Left lung (tissue), 10 donors: Measurements from ENCODE around the gene ALX3. TPM values are rescaled to one million over a fixed set of nuclear protein-coding genes. Genes with fewer than 3 reads are reported as not detected.
"Not testable (repeated sequence)": the region's sequence is repeated elsewhere in the genome, so short reads cannot be mapped to it uniquely, and the experiment has no call there.

Experiments
- ATAC-seq: fragments of 200-7000 bp; cut with Tn5 transposase; one replicate; pipeline ENCODE4 v1.9.1; 2020; ENCODE audit warnings: moderate library complexity
- DNase-seq, 4 donors: peaks; one replicate each; pipeline ENCODE4 v3.0.0-alpha.2; 2013 to 2020
- H3K27ac ChIP-seq, 2 donors: fragments of 200-600 bp; sonication (generic) in 1 of 2; one replicate each; pipeline versions ENCODE4 v1.5.0 to v1.8.0; 2020 to 2021
- H3K27me3 ChIP-seq, 2 donors: fragments of 200-600 bp; sonication (generic) in 1 of 2; one replicate each; pipeline versions ENCODE4 v1.5.0 to v1.8.0; 2020 to 2021
- H3K36me3 ChIP-seq, 2 donors: fragments of 200-600 bp; sonication (generic) in 1 of 2; one replicate each; pipeline versions ENCODE4 v1.5.0 to v1.8.0; 2020 to 2021
- H3K4me1 ChIP-seq, 2 donors: fragments of 200-600 bp; one replicate each; pipeline ENCODE4 v1.8.0; 2021
- H3K4me3 ChIP-seq, 2 donors: fragments of 200-600 bp; sonication (generic) in 1 of 2; one replicate each; pipeline versions ENCODE4 v1.5.0 to v1.8.0; 2020 to 2021; ENCODE audit warnings: mild to moderate bottlenecking in 1 of 2
- H3K9me3 ChIP-seq, 2 donors: fragments of 200-600 bp; sonication (generic) in 1 of 2; one replicate each; pipeline versions ENCODE4 v1.5.0 to v1.8.0; 2020 to 2021
- CTCF ChIP-seq, 2 donors: fragments of 200-600 bp; sonication (generic) in 1 of 2; IDR thresholded peaks; one replicate each; pipeline versions ENCODE4 v1.5.0 to v1.8.0; 2021; ENCODE audit warnings: antibody characterized with exemption in 2 of 2
- intact Hi-C, 2 donors: fragments of 100-400 bp; cut with DNase I; formaldehyde crosslinking; loops; one replicate each; pipeline versions ENCODE4 v1.11.2 to v1.14.2; 2022
- polyA plus RNA-seq, 6 donors: library from polyadenylated mRNA; unstranded; fragments of 120-200 nt; gene quantifications; one replicate each; pipeline ENCODE4 v1.2.1, GENCODE V29; 2013; ENCODE audit not compliant: insufficient read length in 6 of 6
- total RNA-seq, 2 donors: library from RNA; stranded (reverse); fragmentation: NEBNext Ultra II Directional; extraction: Animal tissue kit (Norgen Biotek cat#: 25700); gene quantifications; one replicate each; pipeline ENCODE4 v1.2.1, GENCODE V29; 2021
- donor health status: DM: no; HTN: yes; CAD: no.
- donor health status: DM: no; HTN: no; CAD: no.

Gene ALX3
- total and polyA plus RNA-seq, 8 donors, result not detected

- DNase-seq (peak in 3 of 4 donors; percentile 55 to 88 (median 73)), ATAC-seq (peak; percentile 87)
- Histone ChIP-seq H3K9me3 (no peaks in the 10 kb centered on the region), H3K4me3 (peak overlapping the region; percentile 47 to 54), H3K4me1 (peaks cover 0 to 21% of the 10 kb centered on the region in 2 donors), H3K27me3 (peaks cover 7 to 59% of the 10 kb centered on the region in 2 donors), H3K27ac (peak overlapping the region; percentile 22 to 58), H3K36me3 (no peaks in the 10 kb centered on the region)
- no peak for TF ChIP-seq CTCF (IDR thresholded peaks at IDR 0.05)
- intact Hi-C loops, result no loop called here
Observed at GRCh38 chr1:110084227-110085078, 14.0 kb upstream of the ALX3 start.

- peak overlapping the region; percentile 47 to 54 for H3K4me3 ChIP-seq
- H3K36me3 ChIP-seq, result no peaks in the 10 kb centered on the region
- no peak for TF ChIP-seq CTCF (IDR thresholded peaks at IDR 0.05)
- no peak for DNase-seq
- H3K9me3 ChIP-seq, result no peaks in the 10 kb centered on the region
- ATAC-seq, result peak; percentile 40
- peaks cover 7 to 59% of the 10 kb centered on the region in 2 donors for H3K27me3 ChIP-seq
- peak overlapping the region in 1 of 2 donors; percentile 58 for H3K27ac ChIP-seq
- peaks cover 0 to 21% of the 10 kb centered on the region in 2 donors for H3K4me1 ChIP-seq
- intact Hi-C loops, result no loop called here
Observed at GRCh38 chr1:110083866-110084226, 13.4 kb upstream of the ALX3 start.

- Histone ChIP-seq H3K36me3 (no peaks in the 10 kb centered on the region), H3K9me3 (no peaks in the 10 kb centered on the region), H3K4me1 (peaks cover 0 to 21% of the 10 kb centered on the region in 2 donors), H3K4me3 (peak overlapping the region; percentile 47 to 54), H3K27me3 (peaks cover 7 to 59% of the 10 kb centered on the region in 2 donors), H3K27ac (no peak overlapping the region)
- intact Hi-C loops, result no loop called here
- DNase-seq, result no peak
- ATAC-seq, result peak; percentile 4
- no peak for TF ChIP-seq CTCF (IDR thresholded peaks at IDR 0.05)
Observed at GRCh38 chr1:110083061-110083865, 12.8 kb upstream of the ALX3 start.

- Histone ChIP-seq H3K4me1 (peaks cover 0 to 21% of the 10 kb centered on the region in 2 donors), H3K9me3 (no peaks in the 10 kb centered on the region), H3K4me3 (no peak overlapping the region), H3K27me3 (peaks cover 7 to 54% of the 10 kb centered on the region in 2 donors), H3K36me3 (no peaks in the 10 kb centered on the region), H3K27ac (no peak overlapping the region)
- ATAC-seq (no peak), DNase-seq (no peak)
- intact Hi-C loops, result no loop called here
- no peak for TF ChIP-seq CTCF (IDR thresholded peaks at IDR 0.05)
Observed at GRCh38 chr1:110082477-110082876, 12.0 kb upstream of the ALX3 start.

DNA sequence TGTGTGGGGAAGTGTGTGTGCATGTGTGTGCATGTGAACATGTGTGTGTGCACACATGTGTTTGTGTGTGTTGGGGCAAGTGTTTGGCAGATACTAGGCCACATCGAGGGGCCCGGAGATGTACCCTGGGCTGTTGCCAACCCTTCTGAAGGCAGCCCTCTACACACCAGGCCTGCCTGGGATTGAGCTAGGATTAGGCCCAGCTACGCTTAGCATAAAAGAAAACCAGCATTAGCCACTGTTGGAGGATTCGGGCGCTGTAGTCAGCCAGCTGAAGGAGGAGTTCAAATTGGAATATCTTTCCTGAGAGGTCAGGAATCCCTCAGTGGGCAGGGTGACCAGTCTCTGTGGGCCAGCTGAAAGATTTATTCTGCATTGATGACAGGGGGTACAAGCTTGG, 10.6 kb upstream of the ALX3 start:
- intact Hi-C loops, result no loop called here
- Histone ChIP-seq H3K36me3 (no peaks in the 10 kb centered on the region), H3K4me1 (peaks cover 0 to 21% of the 10 kb centered on the region in 2 donors), H3K27ac (no peak overlapping the region), H3K27me3 (peaks cover 7 to 51% of the 10 kb centered on the region in 2 donors), H3K4me3 (no peak overlapping the region), H3K9me3 (no peaks in the 10 kb centered on the region)
- DNase-seq (no peak), ATAC-seq (no peak)
- no peak for TF ChIP-seq CTCF (IDR thresholded peaks at IDR 0.05)

GRCh38 chr1:110079995-110080394, 9.5 kb upstream of the ALX3 start:
- peaks cover 7 to 45% of the 10 kb centered on the region in 2 donors for H3K27me3 ChIP-seq
- intact Hi-C loops, H3K9me3 ChIP-seq, H3K4me3 ChIP-seq, DNase-seq, H3K27ac ChIP-seq, H3K36me3 ChIP-seq, ATAC-seq: not testable (repeated sequence)
- peaks cover 0 to 19% of the 10 kb centered on the region in 2 donors for H3K4me1 ChIP-seq
